Motor neuron (in vitro differentiated cells): ENCODE data around the gene C16orf78. TPM values are rescaled to one million over a fixed set of nuclear protein-coding genes. Genes with fewer than 3 reads are reported as not detected.
A peak's percentile ranks its signal among the peaks of the same experiment; 100 is the strongest.

Experiments
- ATAC-seq, 8 experiments: fragments of 200-7000 bp; cut with Tn5 transposase; replicated peaks in 6 of 8; 2 replicates each; pipeline ENCODE4 v1.8.0; 2021; ENCODE audit warnings: mild to moderate bottlenecking in 8 of 8, moderate library complexity in 8 of 8
- H3K27ac ChIP-seq, 2 donors: fragments of 250-450 bp; sonication (Bioruptor Pico); 2 replicates each; pipeline ENCODE4 v1.9.0; 2021; ENCODE audit warnings: antibody characterized with exemption in 2 of 2, mild to moderate bottlenecking in 2 of 2, moderate library complexity in 1 of 2
- H3K4me1 ChIP-seq, 2 donors: fragments of 250-450 bp; sonication (Bioruptor Pico); replicated peaks in 1 of 2; 2 replicates each; pipeline ENCODE4 v1.6.1; 2021; ENCODE audit warnings: antibody characterized with exemption in 2 of 2, mild to moderate bottlenecking in 2 of 2, moderate library complexity in 1 of 2
- H3K4me3 ChIP-seq, 5 donors: fragments of 250-450 bp; sonication (Bioruptor Pico); 2 replicates each; pipeline ENCODE4 v1.9.0; 2021; ENCODE audit warnings: antibody characterized with exemption in 5 of 5, mild to moderate bottlenecking in 5 of 5, moderate library complexity in 4 of 5
- WGBS, 10 experiments: fragments of 450-650 bp; shearing (Covaris generic); methylation state at CpG; one replicate each; pipeline ENCODE4 v1.0.0; 2022; 5-methylcytosine and 5-hydroxymethylcytosine counted together
- in situ Hi-C, 9 experiments: fragments of 400-800 bp; cut with MboI; loops; one replicate each; pipeline ENCODE4 v1.15.0; 2021; ENCODE audit warnings: low sequenced_read_pairs in 9 of 9, low pct_unique_long_range_greater_than_20kb in 2 of 9; ENCODE audit not compliant: unreplicated experiment in 9 of 9
- total RNA-seq, 8 experiments: library from RNA; unstranded; fragments of 300-600 nt; gene quantifications; 2 replicates each; pipeline versions ENCODE4 v1.2.3 to v1.2.4, GENCODE V29; 2022

C16orf78 gene
- total RNA-seq, 8 experiments from 2014 or later: not detected

DNA sequence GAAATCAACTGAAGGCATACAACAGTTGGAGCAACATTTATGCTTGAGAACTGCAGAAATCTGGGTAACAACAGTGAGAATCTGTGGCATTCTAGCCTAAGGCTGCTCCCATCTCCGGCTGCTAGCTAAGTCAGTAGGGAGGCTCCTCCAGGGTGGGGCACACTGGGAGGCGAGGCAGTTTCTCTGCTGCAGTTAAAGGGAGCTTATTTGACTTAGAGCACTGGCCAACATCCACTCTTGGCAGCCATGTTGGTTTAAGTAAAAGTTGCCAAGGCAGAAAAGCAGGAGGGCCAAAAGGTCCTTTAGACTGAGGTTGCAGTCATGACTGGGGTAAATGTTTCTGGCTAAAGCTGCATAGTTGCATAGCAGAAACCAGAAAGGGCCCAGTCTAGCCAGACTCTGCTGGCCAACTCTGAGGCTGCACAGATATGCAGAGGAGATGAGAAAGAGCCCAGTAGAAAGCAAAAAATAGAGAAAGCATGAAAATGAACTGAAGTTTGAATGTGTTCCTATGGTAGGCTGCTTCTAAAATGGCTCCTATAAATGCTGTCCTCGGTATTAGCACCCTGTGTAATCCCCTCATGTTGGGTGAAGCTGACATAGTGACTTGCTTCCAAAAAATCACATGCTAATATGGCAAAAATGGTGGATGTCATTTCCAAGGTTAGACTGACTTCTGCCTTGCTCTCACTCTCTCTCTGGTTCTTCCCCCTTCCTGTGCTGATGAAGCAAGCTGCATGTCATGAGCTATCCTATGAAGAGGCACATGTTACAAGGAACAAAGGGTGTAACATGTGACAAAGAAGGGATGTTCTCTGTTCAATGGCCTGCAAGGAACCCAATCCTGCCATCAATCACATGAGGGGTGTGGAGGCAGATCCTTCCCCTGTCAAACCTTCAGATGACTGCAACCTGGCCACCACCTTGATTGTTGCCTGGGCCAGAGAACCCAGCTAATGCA, 3.7 kb upstream of the C16orf78 start:
- WGBS, 10 experiments: 0 to 93% (median 60%) methylated on average over 1 to 3 of the region's 3 CpGs; no CpG with 5 or more reads in 1 of the 10 experiments
- ATAC-seq: peak in 2 of 8 experiments; percentile 93 to 99
- in situ Hi-C loops: loop anchor here in 1 of 9 experiments (25.0 kb wide), 1 partner anchor 683 kb away; no protein-coding TSS in a partner anchor
- H3K4me3 ChIP-seq: no peak overlapping the region
- H3K27ac ChIP-seq: no peak overlapping the region
- H3K4me1 ChIP-seq: no peaks in the 10 kb centered on the region

GRCh38 chr16:49376206-49376605, 2.6 kb downstream of the C16orf78 start:
- in situ Hi-C loops: no loop called here
- no peak overlapping the region for H3K27ac ChIP-seq
- H3K4me3 ChIP-seq: no peak overlapping the region
- ATAC-seq: no peak
- H3K4me1 ChIP-seq: no peaks in the 10 kb centered on the region
- 20 to 100% (median 80%) methylated on average over 1 to 2 of the region's 4 CpGs; no CpG with 5 or more reads in 5 of the 10 experiments for WGBS, 10 experiments

GRCh38 chr16:49377196-49377755, 3.7 kb downstream of the C16orf78 start:
- WGBS, 10 experiments: no CpG with 5 or more reads among the region's 7 CpGs
- in situ Hi-C loops: no loop called here
- no peak for ATAC-seq
- Histone ChIP-seq H3K4me3 (no peak overlapping the region), H3K4me1 (no peaks in the 10 kb centered on the region), H3K27ac (no peak overlapping the region)

DNA sequence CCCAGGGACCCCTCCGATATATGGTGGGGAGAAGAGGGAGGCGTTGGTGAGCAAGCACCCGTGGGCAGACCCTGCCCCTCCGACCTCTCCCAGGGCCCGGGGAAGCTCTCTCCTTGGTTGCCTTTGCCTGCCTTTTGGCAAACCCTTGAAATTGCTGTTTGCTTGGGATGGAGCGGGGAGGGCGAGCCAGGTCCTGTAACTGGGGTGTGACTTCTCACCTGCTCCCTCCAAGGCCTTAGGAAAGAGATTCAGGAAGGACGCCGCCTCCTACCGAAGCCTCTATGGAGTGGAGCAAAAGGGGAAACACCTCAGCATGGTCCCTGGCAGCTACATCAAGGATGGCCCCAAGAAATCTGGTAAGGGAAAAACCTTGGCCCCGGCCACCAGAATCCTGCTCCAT, 4.6 kb downstream of the C16orf78 start:
- no peak overlapping the region for H3K4me3 ChIP-seq
- WGBS, 10 experiments: 0 to 93% (median 40%) methylated on average over 1 to 5 of the region's 11 CpGs; no CpG with 5 or more reads in 3 of the 10 experiments
- no peak for ATAC-seq
- H3K27ac ChIP-seq: no peak overlapping the region
- no peaks in the 10 kb centered on the region for H3K4me1 ChIP-seq
- in situ Hi-C loops: no loop called here

GRCh38 chr16:49378816-49379215, 5.2 kb downstream of the C16orf78 start:
- Histone ChIP-seq H3K4me3 (no peak overlapping the region), H3K4me1 (no peaks in the 10 kb centered on the region), H3K27ac (no peak overlapping the region)
- WGBS, 10 experiments: 0 to 80% (median 0%) methylated on average over 1 of the region's 1 CpG; no CpG with 5 or more reads in 7 of the 10 experiments
- no peak for ATAC-seq
- in situ Hi-C loops: no loop called here

GRCh38 chr16:49382916-49383315, 9.3 kb downstream of the C16orf78 start:
- ATAC-seq: peak in 1 of 8 experiments; percentile 34
- Histone ChIP-seq H3K27ac (no peak overlapping the region), H3K4me1 (no peaks in the 10 kb centered on the region), H3K4me3 (no peak overlapping the region)
- 0 to 50% (median 40%) methylated on average over 1 of the region's 1 CpG; no CpG with 5 or more reads in 7 of the 10 experiments for WGBS, 10 experiments
- in situ Hi-C loops: no loop called here

GRCh38 chr16:49395021-49395420, 21.4 kb downstream of the C16orf78 start:
- WGBS, 10 experiments: 0 to 88% (median 39%) methylated on average over 1 of the region's 1 CpG; no CpG with 5 or more reads in 2 of the 10 experiments
- in situ Hi-C loops: no loop called here
- ATAC-seq: no peak

DNA sequence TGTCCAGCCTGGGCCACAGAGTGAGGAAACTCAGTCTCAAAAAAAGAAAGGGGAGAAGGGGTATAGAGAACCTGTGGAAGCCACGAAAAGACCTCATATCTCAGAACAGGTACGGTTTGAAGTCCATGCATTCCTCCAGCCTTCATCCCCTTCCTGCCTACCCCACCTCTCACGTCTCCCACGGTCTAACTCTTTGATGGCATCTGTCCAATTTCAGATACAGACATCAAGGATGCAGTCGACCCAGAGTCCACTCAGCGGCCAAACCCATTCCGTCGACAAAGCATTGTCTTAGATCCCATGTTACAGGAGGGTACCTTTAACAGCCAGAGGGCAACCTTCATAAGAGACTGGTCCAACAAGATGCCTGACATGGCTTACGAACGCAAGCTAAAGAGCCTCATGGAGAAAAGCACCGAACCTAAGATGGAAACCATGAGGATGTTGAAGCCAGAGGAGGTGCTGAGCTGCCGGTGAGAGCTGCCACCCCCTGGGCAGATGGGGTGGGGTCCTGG, 22.7 kb downstream of the C16orf78 start:
- no peak for ATAC-seq
- in situ Hi-C loops: no loop called here
- Histone ChIP-seq H3K27ac (no peak overlapping the region), H3K4me1 (no peaks in the 10 kb centered on the region), H3K4me3 (no peak overlapping the region)
- WGBS, 10 experiments: 38 to 84% (median 62%) methylated on average over 4 to 8 of the region's 12 CpGs; no CpG with 5 or more reads in 6 of the 10 experiments

More at GRCh38 chr16:49395021-49395420, 21.4 kb downstream of the C16orf78 start:
- Histone ChIP-seq H3K4me1 (no peaks in the 10 kb centered on the region), H3K27ac (no peak overlapping the region), H3K4me3 (no peak overlapping the region)

GRCh38 chr16:49398761-49399160, 25.2 kb downstream of the C16orf78 start:
- no peak overlapping the region for H3K27ac ChIP-seq
- whole genome bisulfite sequencing, 10 experiments: 31 to 97% (median 76%) methylated on average over 3 to 6 of the region's 6 CpGs; no CpG with 5 or more reads in 3 of the 10 experiments
- H3K4me3 ChIP-seq: no peak overlapping the region
- ATAC-seq: no peak
- H3K4me1 ChIP-seq: no peaks in the 10 kb centered on the region
- in situ Hi-C loops: no loop called here

- 0 to 83% (median 60%) methylated on average over 2 to 7 of the region's 9 CpGs; no CpG with 5 or more reads in 2 of the 10 experiments for WGBS, 10 experiments
- Histone ChIP-seq H3K4me3 (no peak overlapping the region), H3K27ac (no peak overlapping the region), H3K4me1 (no peaks in the 10 kb centered on the region)
- in situ Hi-C loops: loop anchor here in 7 of 9 experiments (25.0 kb wide), 2 partner anchors 188 to 513 kb away; no protein-coding TSS in a partner anchor
- ATAC-seq: no peak
Measured at GRCh38 chr16:49399594-49400364, 26.2 kb downstream of the C16orf78 start.

DNA sequence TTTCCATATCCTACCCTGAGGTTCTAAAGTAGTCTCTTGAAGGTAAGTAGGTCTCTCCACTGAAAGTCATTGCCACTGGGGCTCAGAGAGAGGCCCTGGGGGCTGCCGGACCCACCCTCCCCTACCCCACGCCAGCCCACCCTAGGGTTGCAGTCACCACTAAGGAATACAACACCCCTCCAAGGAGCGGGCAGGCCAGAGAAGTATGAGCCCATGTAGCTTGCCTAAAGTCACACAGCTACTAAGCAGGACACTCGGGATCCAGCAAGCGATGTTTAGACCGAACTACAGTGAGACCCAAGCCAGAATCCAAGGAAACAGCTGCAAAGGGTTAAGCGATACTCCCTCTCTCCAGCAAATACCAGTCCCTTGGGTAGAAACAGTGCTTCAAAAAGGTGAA, 27.0 kb downstream of the C16orf78 start:
- no peak for ATAC-seq
- H3K27ac ChIP-seq: no peak overlapping the region
- H3K4me1 ChIP-seq: peaks cover 4 to 5% of the 10 kb centered on the region in 2 donors
- H3K4me3 ChIP-seq: no peak overlapping the region
- in situ Hi-C loops: loop anchor here in 7 of 9 experiments (25.0 kb wide), 2 partner anchors 187 to 512 kb away; no protein-coding TSS in a partner anchor
- 96 to 100% (median 100%) methylated on average over 3 to 5 of the region's 7 CpGs; no CpG with 5 or more reads in 7 of the 10 experiments for WGBS, 10 experiments

DNA sequence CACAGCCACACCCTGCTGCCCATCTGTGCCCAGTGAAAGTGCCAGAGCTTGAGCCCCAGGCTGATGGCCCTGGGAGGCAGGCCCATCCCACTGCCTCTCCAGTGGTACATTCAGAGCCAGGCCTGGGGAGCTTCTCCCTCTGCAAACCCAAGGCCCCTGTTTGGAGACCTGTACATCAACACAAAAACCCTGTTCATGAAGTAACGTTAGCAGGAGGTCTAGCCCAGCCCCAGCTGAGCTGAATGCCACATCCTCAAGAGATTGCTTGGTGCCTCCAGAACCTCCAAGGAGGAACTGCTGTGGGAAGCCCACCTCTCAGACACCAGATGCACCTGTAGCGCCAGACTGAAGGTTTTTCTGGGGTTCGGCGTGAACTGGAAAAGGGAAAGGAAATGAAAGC, 31.5 kb downstream of the C16orf78 start:
- H3K4me1 ChIP-seq: peaks cover 4 to 13% of the 10 kb centered on the region in 2 donors
- no peak overlapping the region for H3K4me3 ChIP-seq
- WGBS, 10 experiments: 15 to 100% (median 82%) methylated on average over 1 to 4 of the region's 4 CpGs; no CpG with 5 or more reads in 3 of the 10 experiments
- no peak for ATAC-seq
- no peak overlapping the region for H3K27ac ChIP-seq
- in situ Hi-C loops: loop anchor here in 7 of 9 experiments (25.0 kb wide), 2 partner anchors 182 to 507 kb away; no protein-coding TSS in a partner anchor
